Activated B cell treated with CpG ODN at 0.5 μM for 24 hours (primary cell): ENCODE results near the gene PLA2G2E. TPM values are rescaled to one million over a fixed set of nuclear protein-coding genes. Genes with fewer than 3 reads are reported as not detected.

ENCODE experiments used
- ATAC-seq: fragments of 200-7000 bp; cut with Tn5 transposase; one replicate; pipeline ENCODE4 v1.10.0; 2021; ENCODE audit warnings: low read depth, mild to moderate bottlenecking, moderate library complexity
- CTCF ChIA-PET: fragments of 350-600 bp; sonication (Branson Sonifier 250); formaldehyde crosslinking; loops from one replicate; lab custom pipeline; 2021; ENCODE audit warnings: antibody characterized with exemption; lab: Charles Lee
- POLR2A ChIA-PET: fragments of 350-600 bp; sonication (Branson Sonifier 250); formaldehyde crosslinking; loops from one replicate; lab custom pipeline; 2021; ENCODE audit warnings: antibody characterized with exemption; lab: Charles Lee
- DNase-seq: peaks from one replicate; pipeline ENCODE4 v3.0.0; 2022
- H3K27ac Mint-ChIP-seq: one replicate; pipeline ENCODE4 v1.8.0; 2020; ENCODE audit warnings: mixed read lengths
- H3K27me3 Mint-ChIP-seq: one replicate; pipeline ENCODE4 v1.8.0; 2021; ENCODE audit warnings: mixed read lengths
- H3K36me3 Mint-ChIP-seq: one replicate; pipeline ENCODE4 v1.8.0; 2021; ENCODE audit warnings: low read depth, mixed read lengths
- H3K4me1 Mint-ChIP-seq: one replicate; pipeline ENCODE4 v1.8.0; 2021; ENCODE audit warnings: mixed read lengths
- H3K4me3 Mint-ChIP-seq: one replicate; pipeline ENCODE4 v1.8.0; 2020; ENCODE audit warnings: mild to moderate bottlenecking, mixed read lengths
- H3K9me3 Mint-ChIP-seq: one replicate; pipeline ENCODE4 v1.8.0; 2020; ENCODE audit warnings: mixed read lengths
- intact Hi-C: fragments of 100-400 bp; cut with micrococcal nuclease; formaldehyde crosslinking; loops from one replicate; pipeline ENCODE4 v1.15.1; 2024
- total RNA-seq: library from RNA; stranded (reverse); gene quantifications from 2 replicates; pipeline ENCODE4 v1.2.3, GENCODE V29; 2022
- TF ChIP-seq, protein P1 (sequence below): fragments of 200-600 bp; IDR thresholded peaks from one replicate; pipeline ENCODE4 v1.8.0; 2022; ENCODE audit warnings: antibody characterized with exemption, mild to moderate bottlenecking

Gene PLA2G2E
- total RNA-seq, 1 donor from 2014 or later: not detected

DNA sequence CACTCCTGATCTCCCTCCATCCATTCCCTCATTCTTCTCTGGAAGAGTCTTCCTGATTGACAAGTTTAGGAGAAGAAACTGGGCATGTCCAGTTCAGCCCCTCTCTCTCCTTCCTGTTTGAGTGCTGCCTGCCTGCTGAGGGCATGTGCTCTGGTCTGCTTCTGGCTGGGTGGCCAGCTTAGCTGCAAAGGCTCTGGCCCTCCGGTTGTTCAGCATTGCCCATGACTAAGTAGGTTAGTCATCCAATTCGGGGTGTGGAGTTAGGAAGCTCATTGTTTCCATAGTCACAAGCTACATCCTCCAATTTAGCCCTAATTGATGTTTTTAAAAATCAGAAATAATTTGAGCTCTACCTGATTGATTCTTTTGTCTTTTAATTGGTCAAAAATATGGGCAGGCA lies 25.6 kb upstream of the PLA2G2E start:
- TF ChIP-seq, protein P1, sequence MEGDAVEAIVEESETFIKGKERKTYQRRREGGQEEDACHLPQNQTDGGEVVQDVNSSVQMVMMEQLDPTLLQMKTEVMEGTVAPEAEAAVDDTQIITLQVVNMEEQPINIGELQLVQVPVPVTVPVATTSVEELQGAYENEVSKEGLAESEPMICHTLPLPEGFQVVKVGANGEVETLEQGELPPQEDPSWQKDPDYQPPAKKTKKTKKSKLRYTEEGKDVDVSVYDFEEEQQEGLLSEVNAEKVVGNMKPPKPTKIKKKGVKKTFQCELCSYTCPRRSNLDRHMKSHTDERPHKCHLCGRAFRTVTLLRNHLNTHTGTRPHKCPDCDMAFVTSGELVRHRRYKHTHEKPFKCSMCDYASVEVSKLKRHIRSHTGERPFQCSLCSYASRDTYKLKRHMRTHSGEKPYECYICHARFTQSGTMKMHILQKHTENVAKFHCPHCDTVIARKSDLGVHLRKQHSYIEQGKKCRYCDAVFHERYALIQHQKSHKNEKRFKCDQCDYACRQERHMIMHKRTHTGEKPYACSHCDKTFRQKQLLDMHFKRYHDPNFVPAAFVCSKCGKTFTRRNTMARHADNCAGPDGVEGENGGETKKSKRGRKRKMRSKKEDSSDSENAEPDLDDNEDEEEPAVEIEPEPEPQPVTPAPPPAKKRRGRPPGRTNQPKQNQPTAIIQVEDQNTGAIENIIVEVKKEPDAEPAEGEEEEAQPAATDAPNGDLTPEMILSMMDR: no peak
- peaks cover 3% of the 10 kb centered on the region for H3K9me3 Mint-ChIP-seq
- no peak for DNase-seq
- no peak for ATAC-seq
- ChIA-PET CTCF (no interaction called here), POLR2A (no interaction called here)
- H3K4me3 Mint-ChIP-seq: no peak overlapping the region
- no peak overlapping the region for H3K27ac Mint-ChIP-seq
- H3K4me1 Mint-ChIP-seq: no peaks in the 10 kb centered on the region
- peaks cover 25% of the 10 kb centered on the region for H3K27me3 Mint-ChIP-seq
- H3K36me3 Mint-ChIP-seq: no peaks in the 10 kb centered on the region
- intact Hi-C loops: no loop called here

GRCh38 chr1:19946971-19947370 lies 23.6 kb upstream of the PLA2G2E start:
- no peaks in the 10 kb centered on the region for H3K4me1 Mint-ChIP-seq
- H3K27ac Mint-ChIP-seq: no peak overlapping the region

GRCh38 chr1:19946331-19946751 lies 22.9 kb upstream of the PLA2G2E start:
- intact Hi-C loops: no loop called here
- Mint-ChIP-seq H3K9me3 (no peaks in the 10 kb centered on the region), H3K4me3 (no peak overlapping the region), H3K27ac (no peak overlapping the region), H3K36me3 (no peaks in the 10 kb centered on the region), H3K27me3 (peaks cover 21% of the 10 kb centered on the region), H3K4me1 (no peaks in the 10 kb centered on the region)
- POLR2A ChIA-PET: no interaction called here
- TF ChIP-seq, protein P1: no peak
- ATAC-seq: no peak
- CTCF ChIA-PET: no interaction called here
- DNase-seq: no peak

More at GRCh38 chr1:19946971-19947370, 23.6 kb upstream of the PLA2G2E start:
- DNase-seq (no peak), ATAC-seq (no peak)
- Mint-ChIP-seq H3K27me3 (peaks cover 21% of the 10 kb centered on the region), H3K9me3 (no peaks in the 10 kb centered on the region), H3K36me3 (no peaks in the 10 kb centered on the region), H3K4me3 (no peak overlapping the region)
- ChIA-PET POLR2A (no interaction called here), CTCF (no interaction called here)
- intact Hi-C loops: no loop called here
- TF ChIP-seq, protein P1: no peak

DNA sequence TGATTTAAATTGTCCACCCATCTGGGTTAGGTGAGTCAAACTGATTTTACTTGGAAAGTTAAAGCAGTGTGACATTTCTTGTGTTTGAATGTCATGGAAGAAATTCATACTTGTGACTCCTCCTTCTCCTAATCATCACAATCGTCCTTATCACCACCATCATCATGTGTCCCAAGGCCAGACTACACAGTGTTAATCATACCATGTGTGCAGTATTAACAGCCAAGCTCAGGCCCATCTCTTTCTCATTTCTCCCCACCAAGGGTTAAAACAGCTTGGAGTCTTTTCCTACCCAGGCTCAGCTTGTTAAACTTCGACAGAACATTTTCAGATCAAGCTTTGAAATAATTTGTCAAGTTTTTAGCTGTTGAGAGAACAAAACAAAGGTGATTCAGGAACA lies 22.5 kb upstream of the PLA2G2E start:
- ATAC-seq: no peak
- Mint-ChIP-seq H3K4me3 (no peak overlapping the region), H3K4me1 (no peaks in the 10 kb centered on the region), H3K9me3 (no peaks in the 10 kb centered on the region), H3K36me3 (no peaks in the 10 kb centered on the region), H3K27me3 (peaks cover 21% of the 10 kb centered on the region), H3K27ac (no peak overlapping the region)
- intact Hi-C loops: no loop called here
- POLR2A ChIA-PET: no interaction called here
- DNase-seq: no peak
- CTCF ChIA-PET: no interaction called here
- TF ChIP-seq, protein P1: no peak

DNA sequence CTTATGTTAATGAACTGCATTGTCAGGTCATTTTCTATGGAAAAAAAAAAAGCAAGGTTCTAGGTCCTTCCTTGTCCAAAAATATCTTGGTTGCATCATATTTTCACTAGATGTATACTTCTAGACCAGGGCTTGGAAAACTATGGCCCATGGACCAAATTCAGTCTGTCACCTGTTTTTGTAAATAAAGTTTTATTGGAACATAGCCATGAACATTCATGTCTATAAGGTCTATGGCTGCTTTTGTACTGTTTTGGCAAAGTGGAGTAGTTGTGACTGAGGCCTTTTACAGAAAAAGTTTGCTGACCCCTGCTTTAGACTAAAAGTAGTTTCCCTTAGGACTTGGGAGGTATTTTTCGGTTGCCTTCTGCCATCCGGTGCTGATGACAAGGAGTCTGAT lies 19.2 kb upstream of the PLA2G2E start:
- TF ChIP-seq, protein P1: no peak
- no peaks in the 10 kb centered on the region for H3K36me3 Mint-ChIP-seq
- H3K4me1 Mint-ChIP-seq: no peaks in the 10 kb centered on the region
- H3K27ac Mint-ChIP-seq: no peak overlapping the region
- peaks cover 8% of the 10 kb centered on the region for H3K27me3 Mint-ChIP-seq
- ChIA-PET POLR2A (no interaction called here), CTCF (no interaction called here)
- no peak overlapping the region for H3K4me3 Mint-ChIP-seq
- DNase-seq: no peak
- intact Hi-C loops: no loop called here
- ATAC-seq: no peak
- no peaks in the 10 kb centered on the region for H3K9me3 Mint-ChIP-seq
